ENCODE data around the gene NXPE3.

Gene NXPE3

GRCh38 chr3:101829437-101829830 is 50.4 kb downstream of the NXPE3 start:
- H3K4me3 ChIP-seq (ENCODE audit: low read depth, low read length), result peak overlapping the region; percentile 23
- DNase-seq (ENCODE audit: low read depth, low spot score), result no peak
- TF ChIP-seq CTCF (IDR thresholded peaks at IDR 0.05; ENCODE audit: insufficient read depth, low read length, missing control alignments), result no peak
- POLR2A ChIA-PET, result interaction anchor here (5.2 kb wide), 1 partner anchor 20 kb away, joined by 67 read pairs; the partner anchor contains the start of gene NFKBIZ
- CTCF ChIA-PET, result interaction anchor here (0.7 to 5.2 kb wide), 9 partner anchors 9 to 399 kb away, joined by 3 to 31 read pairs (median 5); no protein-coding TSS in a partner anchor

- DNase-seq (ENCODE audit: low read depth, low spot score), result no peak
- H3K4me3 ChIP-seq (ENCODE audit: low read depth, low read length), result no peak overlapping the region
- TF ChIP-seq CTCF (IDR thresholded peaks at IDR 0.05; ENCODE audit: insufficient read depth, low read length, missing control alignments), result no peak
- POLR2A ChIA-PET, result interaction anchor here (5.2 kb wide), 1 partner anchor 20 kb away, joined by 67 read pairs; the partner anchor contains the start of gene NFKBIZ
- CTCF ChIA-PET, result interaction anchor here (0.7 to 5.2 kb wide), 9 partner anchors 9 to 398 kb away, joined by 3 to 31 read pairs (median 5); no protein-coding TSS in a partner anchor
Measured at GRCh38 chr3:101829874-101830273, 50.9 kb downstream of the NXPE3 start.

GRCh38 chr3:101833446-101833974 is 54.5 kb downstream of the NXPE3 start:
- no peak for DNase-seq (ENCODE audit: low read depth, low spot score)
- ChIA-PET CTCF (no interaction called here), POLR2A (no interaction called here)

GRCh38 chr3:101835676-101836075 is 56.7 kb downstream of the NXPE3 start:
- no peak for TF ChIP-seq CTCF (IDR thresholded peaks at IDR 0.05; ENCODE audit: insufficient read depth, low read length, missing control alignments)
- ChIA-PET CTCF (interaction anchor here (1.0 kb wide), 1 partner anchor 389 kb away, joined by 3 read pairs; no protein-coding TSS in a partner anchor), POLR2A (interaction anchor here (1.9 kb wide), 1 partner anchor 14 kb away, joined by 8 read pairs; the partner anchor contains the start of gene NFKBIZ)
- H3K4me3 ChIP-seq (ENCODE audit: low read depth, low read length), result no peak overlapping the region
- no peak for DNase-seq (ENCODE audit: low read depth, low spot score)

More at GRCh38 chr3:101833446-101833974, 54.5 kb downstream of the NXPE3 start:
- H3K4me3 ChIP-seq (ENCODE audit: low read depth, low read length), result no peak overlapping the region
- no peak for TF ChIP-seq CTCF (IDR thresholded peaks at IDR 0.05; ENCODE audit: insufficient read depth, low read length, missing control alignments)

- ChIA-PET CTCF (interaction anchor here (1.0 kb wide), 1 partner anchor 389 kb away, joined by 3 read pairs; no protein-coding TSS in a partner anchor), POLR2A (interaction anchor here (1.9 kb wide), 1 partner anchor 13 kb away, joined by 8 read pairs; the partner anchor contains the start of gene NFKBIZ)
- no peak overlapping the region for H3K4me3 ChIP-seq (ENCODE audit: low read depth, low read length)
Measured at GRCh38 chr3:101836160-101836559, 57.1 kb downstream of the NXPE3 start.

More at GRCh38 chr3:101836160-101836559, 57.1 kb downstream of the NXPE3 start:
- no peak for DNase-seq (ENCODE audit: low read depth, low spot score)
- no peak for TF ChIP-seq CTCF (IDR thresholded peaks at IDR 0.05; ENCODE audit: insufficient read depth, low read length, missing control alignments)
